ENCODE data around the gene TMEM167B.
"Not testable (repeated sequence)": the region's sequence is repeated elsewhere in the genome, so short reads cannot be mapped to it uniquely, and the experiment has no call there.

TMEM167B gene

DNA sequence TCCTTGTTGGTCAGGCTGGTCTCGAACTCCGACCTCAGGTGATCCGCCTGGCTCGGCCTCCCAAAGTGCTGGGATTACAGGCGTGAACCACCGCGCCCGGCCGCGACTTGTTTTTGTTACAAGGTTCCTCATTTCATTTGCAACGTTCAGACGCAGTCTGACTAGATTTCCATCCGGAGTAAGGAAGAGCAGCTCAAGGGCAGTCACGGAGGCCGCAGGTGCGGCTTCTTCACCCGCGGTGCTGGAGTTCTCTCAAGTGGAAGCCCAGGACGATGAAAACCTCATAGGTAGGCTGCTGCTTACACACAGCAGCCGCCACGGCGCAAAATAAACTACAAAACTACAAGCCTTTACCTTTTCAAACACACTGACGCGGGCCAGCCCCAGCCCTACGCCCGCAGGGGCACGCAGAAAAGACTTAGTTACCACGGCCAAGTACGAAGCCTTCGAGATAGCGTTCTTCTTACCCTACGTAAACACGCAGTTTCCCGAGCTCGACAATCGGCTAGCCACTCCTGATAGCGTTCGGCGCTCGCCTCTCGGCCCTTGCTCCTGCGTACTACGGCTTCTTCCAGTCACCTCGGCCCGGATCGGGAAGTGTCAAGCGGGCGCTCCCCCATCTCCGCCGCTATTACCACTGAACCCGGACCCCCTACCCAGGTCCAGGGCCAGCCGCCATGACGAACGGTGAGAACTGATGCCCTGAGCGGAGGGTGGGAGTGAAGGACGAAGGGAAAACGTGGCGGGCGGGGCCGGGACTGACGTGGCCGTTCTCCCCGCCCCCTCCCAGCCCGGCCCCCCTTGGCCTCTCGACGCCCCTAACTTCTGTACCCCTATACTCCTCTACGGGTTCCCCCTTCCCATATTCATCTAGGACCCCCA lies at the start of gene TMEM167B:
Gene TMEM167B (plus strand): TSS at position 569 of the 882 bp plus-strand sequence. CDS start 109 bp downstream, at position 678.
- DNase-seq (ENCODE audit: low read depth): peak; percentile 78

DNA sequence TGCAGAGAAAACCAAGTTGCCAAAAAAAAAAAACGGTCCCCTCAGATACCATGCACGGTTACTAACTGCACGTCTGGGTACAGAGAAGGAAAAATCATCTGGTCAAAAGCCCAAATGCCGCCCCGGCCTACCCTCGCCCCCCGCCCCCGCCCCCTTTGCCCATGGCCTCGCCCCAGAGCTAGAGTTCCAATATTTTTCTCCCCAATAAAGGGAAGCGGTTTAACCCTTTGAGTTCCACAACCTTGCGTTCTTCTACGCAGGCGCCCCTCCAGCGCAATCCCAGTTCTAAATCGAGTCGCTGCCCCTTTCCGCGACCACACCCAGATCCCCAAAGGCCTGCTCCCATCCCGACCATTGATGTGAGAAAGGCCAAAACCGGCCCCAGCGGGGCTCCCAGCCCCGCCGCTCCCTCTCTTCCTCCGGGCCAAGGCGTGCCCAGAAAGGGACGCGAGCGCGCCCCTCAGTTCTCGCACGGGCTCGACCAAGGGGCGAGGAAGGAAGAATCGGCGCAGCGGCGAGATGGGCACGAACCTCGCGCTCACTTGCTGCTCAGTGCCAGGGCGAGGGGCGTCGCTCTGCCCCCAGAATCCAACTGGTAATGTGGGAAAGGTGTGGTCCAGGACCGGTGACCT lies 49.5 kb upstream of the TMEM167B start:
- DNase-seq (ENCODE audit: low read depth): no peak

DNA sequence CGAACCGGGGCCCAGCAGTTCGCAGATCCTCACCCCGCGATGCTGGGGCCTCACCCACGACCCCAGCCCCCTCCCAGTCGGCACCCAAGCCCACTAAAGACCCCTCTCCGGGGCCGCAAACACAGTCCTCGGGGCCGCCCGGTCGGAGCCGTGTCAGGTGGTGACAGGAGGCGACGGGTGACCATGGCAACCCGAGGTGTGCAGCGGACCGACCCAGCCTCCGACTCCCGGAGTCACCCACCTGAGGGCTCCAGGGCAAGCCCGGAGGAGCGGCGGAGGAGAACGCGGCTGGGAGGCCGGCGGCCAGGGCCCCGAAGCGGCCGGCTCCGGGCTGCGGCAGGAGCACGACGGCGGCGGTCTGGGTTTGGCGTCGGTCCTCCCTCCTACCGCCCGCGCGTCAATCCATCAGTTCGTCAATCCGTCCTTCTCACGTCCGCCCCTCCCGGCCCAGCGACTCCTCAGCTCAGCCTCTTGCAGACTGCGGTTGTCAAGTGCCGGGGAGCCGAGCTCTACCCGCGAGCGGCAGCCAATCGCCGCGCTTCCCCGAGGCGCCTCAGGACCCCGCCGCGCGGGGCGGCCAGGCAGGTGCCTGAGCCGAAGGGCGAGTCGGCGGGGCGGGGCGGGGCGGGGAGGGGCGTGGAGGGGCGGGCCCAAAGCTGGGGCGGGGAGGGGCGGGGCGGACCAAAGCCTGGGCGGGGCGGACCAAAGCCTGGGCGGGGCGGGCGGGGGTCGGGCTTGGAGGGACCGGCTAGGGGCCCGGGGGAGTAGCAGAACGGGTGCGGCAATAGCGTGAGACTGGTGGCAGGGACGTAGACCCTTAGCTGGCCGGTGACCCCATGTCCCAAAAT lies 48.7 kb upstream of the TMEM167B start, which contains the start of gene WDR47:
Gene WDR47 (minus strand): TSS at position 482 of the 848 bp plus-strand sequence. CDS start 18,590 bp downstream, outside the sequence.
- peak; percentile 93 for DNase-seq (ENCODE audit: low read depth)

DNA sequence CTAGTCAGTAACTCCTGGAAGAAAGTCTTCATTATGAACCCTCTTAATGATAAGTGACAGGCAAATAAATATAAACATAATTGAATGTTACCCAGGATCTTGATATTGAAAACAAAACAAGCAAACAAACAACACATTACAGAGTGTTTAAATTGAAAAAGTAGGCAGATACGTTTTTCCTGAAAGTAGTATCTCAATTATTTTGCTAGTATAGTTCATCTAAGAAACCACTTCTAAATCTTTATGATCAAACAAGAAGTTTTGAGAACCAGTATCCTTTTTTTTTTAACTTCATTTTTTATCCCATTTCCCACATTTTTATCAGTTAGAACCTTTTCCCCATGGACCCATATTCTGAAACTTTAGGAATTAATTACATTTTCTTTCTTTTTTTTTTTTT lies 45.0 kb upstream of the TMEM167B start:
- DNase-seq (ENCODE audit: low read depth): no peak

DNA sequence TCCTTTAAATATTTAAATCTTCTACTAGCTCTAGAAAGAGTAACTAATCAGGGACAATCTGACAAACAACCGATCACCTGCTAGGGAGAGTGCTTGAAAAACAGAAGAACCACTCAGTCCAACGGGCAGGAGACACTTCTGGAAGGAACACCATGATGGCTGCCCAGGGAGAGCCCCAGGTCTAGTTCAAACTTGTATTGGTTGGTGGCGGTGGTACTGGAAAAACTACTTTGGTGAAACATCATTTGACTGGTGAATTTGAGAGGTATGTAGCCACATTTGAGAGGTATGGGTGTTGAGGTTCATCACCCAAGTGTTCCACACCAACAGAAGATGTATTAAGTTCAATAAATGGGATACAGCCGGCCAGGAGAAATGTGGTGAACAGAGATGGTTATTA lies 43.9 kb upstream of the TMEM167B start:
- DNase-seq (ENCODE audit: low read depth): no peak

DNA sequence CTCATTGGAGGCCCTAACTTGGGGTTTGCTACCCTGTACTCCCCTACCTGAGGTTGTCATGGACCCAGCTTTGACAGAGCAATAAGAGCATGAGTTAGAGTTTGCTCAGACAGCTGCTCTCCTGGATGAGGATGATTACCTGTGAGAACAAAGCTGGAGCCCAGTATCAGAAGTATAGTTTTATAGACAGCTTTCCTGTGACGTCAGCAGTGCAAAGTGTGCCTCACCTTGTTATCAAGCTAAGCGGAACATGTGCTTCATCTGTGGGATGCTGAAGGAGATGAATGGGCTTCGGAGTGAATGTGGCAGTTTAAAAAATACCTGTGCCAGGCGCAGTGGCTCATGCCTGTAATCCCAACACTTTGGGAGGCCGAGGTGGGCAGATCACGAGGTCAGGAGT lies 43.2 kb upstream of the TMEM167B start:
- DNase-seq (ENCODE audit: low read depth): no peak

DNA sequence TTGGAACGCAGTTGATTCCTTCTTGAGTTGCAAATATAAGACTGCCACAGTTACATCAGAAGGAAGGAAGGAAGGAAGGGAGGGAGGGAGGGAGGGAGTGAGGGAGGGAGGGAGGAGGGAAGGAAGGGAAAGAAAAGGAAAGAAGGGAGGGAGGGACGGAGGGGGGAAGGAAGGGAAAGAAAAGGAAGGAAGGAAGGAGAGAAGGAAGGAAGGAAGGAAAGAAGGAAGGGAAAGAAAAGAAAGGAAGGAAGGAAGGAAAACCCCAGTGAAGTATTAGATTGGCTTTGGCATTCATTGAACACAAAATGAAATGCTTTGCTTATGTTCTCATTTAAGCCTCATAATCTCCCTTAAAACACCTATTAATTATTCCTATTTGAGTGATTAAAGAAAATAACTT lies 42.2 kb upstream of the TMEM167B start:
- DNase-seq (ENCODE audit: low read depth): no peak

DNA sequence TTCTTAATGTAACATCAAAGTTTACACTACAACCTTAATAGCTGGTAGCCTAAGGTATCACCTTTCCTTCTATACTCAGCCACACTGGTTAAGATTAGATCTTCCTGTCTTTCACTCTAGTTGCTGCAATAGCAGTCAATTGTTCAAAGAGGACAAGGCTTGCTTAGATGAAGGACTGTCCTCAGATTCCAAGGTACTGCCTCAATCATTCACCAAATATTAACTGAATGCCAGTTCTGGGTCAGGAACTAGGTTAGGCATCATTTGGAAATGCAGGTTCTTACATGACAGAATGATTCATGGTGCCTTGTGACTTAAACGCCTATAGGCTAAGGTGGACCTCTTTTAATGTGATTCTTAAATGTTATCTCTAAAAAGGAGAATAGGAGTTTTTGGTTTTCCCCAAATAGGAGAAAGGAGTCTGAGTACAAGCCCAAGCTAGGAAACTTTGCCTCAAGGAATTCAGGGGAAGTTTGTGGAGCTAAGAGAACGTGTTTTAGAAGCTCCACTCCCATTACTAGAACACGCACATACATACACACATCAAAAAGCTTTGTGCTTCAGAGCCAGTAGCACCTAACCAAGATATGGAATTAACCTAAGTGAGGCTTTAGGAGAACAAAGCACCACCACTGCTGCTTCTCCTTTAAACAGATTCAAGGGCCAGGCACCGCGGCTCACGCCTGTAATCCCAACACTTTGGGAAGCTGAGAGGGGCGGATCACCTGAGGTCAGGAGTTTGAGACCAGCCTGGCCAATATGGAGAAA lies 40.2 kb upstream of the TMEM167B start:
- DNase-seq (ENCODE audit: low read depth): no peak

DNA sequence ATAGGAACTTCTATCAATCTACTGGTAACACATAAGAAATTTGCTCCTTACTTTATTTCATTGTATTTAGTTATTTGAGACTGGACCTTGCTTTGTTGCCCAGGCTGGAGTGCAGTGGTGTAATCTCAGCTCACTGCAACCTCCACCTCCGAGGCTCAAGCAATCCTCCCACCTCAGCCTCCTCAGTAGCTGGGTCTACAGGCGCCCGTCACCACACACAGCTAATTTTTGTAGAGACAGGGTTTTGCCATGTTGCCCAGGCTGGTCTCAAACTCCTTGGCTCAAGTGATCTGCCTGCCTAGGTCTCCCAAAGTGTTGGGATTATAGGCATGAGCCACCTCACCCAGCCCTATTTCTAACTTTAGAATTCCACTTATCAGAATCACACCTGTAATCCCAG lies 38.4 kb upstream of the TMEM167B start:
- not testable (repeated sequence) for DNase-seq (ENCODE audit: low read depth)

DNA sequence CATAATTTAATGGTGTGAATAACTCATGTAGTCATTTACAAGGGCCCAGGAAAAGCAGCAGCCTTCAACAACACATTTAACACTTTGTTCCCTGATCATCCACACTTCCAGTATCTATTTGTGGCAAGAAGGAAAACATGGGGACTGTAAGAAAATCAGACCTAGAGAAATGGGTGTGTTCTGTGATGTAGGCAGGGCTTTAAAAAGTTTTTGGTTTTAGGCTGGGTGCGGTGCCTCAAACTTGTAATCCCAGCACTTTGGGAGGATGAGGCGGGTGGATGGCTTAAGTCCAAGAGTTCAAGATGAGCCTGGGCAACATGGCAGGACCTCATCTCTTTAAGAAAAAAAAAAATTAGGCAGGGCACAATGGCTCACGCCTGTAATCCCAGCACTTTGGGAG lies 34.5 kb upstream of the TMEM167B start:
- DNase-seq (ENCODE audit: low read depth): no peak

DNA sequence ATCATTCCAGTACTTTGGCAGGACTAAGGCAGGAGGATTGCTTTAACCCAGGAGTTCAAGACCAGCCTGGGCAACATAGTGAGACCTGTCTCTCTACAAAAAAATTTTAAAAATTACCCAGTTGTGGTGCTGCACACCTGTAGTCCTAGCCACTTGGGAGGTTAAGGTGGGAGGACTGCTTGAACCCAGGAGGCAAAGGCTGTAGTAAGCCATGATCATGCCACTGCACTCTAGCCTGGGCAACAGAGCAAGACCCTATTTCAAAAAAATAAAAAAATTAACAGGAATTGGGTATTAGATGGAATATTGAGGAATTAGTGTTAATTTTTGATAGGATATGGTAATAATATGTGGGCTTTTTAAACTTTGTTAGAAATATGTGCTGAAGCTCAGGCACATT lies 31.5 kb upstream of the TMEM167B start:
- DNase-seq (ENCODE audit: low read depth): no peak

DNA sequence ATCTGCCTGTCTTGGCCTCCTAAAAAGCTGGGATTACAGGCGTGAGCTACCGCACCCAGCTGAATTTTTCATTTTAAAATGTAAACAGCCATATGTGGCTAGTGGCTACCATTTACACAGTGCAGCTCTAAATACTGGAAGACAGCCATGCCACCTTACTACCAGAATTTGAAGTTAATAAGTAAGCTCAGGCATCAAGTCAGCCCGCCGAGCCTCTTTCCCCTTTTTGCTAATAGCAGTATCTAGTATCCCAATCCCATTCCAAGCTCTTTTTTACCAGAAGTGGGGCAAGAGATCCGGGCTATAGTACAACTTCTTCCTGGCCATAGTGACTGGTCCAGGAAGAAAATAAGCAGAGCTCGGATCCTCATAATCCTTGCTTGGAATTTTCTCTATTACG lies 29.9 kb upstream of the TMEM167B start:
- DNase-seq (ENCODE audit: low read depth): no peak

DNA sequence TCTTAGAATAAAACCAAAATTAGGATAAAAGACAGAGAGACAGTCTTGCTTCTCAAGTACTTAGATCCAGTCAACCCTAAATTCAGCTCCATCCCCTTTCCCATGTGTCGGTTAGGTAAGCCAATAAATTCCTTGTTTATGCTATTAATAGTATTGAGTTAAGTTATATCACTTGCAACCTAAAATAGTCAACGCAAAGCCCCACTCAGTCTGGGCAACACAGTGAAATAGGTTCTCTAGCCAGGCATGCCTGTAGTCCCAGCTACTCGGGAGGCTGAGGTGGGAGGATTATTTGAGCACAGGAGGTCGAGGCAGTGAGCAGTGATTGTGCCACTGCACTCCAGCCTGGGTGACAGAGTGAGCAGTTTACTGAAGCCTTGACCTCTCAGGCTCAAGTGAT lies 29.4 kb upstream of the TMEM167B start:
- no peak for DNase-seq (ENCODE audit: low read depth)

DNA sequence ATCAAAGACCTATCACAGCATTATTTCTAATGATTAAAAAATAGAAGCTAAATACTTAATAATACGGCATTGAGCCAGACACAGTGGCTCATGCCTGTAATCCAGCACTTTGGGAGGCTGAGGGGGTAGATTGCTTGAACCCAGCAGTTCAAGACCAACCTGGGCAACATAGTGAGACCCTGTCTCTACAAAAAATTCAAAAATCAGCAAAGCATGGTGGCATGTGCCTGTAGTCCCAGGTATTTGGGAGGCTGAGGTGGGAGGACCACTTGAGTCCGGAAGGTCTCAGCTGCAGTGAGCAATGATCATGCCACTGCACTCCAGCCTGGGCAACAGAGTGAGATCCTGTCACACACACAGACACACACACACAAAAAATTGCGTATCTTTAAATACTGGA lies 25.4 kb upstream of the TMEM167B start:
- DNase-seq (ENCODE audit: low read depth): no peak

DNA sequence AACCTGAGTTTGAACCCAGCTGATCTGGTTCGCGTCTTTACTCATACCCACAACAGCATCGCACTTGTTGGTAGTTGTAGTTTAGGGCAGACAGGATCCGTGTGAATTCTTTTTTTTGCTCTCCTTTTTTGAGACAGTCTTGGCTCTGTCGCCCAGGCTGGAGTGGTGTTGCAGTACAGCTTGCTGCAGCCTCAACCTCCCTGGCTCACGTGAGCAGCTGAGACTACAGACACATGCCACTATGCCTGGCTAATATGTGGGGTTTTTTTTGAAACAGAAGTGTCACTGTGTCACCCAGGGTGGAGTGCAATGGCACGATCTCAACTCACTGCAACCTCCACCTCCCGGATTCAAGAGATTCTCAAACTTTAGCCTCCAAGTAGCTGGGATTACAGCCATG lies 22.7 kb upstream of the TMEM167B start:
- DNase-seq (ENCODE audit: low read depth): no peak

DNA sequence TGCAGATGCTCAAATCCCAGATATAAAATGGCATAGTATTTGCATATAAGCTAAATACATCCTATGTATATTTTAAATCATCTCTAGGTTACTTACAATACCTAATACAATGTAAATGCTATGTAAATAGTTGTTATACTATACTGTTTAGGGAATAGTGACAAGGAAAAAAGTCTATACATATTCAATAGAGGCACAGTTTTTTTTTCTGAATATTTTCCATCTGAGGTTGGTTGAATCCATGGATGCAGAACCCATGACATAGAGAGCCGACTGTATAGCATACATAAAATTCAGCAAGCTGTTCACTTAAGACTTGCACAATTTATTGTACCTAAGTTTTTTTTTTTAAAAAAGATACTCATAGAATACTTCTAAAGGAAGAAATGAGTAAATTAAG lies 21.3 kb upstream of the TMEM167B start:
- no peak for DNase-seq (ENCODE audit: low read depth)

DNA sequence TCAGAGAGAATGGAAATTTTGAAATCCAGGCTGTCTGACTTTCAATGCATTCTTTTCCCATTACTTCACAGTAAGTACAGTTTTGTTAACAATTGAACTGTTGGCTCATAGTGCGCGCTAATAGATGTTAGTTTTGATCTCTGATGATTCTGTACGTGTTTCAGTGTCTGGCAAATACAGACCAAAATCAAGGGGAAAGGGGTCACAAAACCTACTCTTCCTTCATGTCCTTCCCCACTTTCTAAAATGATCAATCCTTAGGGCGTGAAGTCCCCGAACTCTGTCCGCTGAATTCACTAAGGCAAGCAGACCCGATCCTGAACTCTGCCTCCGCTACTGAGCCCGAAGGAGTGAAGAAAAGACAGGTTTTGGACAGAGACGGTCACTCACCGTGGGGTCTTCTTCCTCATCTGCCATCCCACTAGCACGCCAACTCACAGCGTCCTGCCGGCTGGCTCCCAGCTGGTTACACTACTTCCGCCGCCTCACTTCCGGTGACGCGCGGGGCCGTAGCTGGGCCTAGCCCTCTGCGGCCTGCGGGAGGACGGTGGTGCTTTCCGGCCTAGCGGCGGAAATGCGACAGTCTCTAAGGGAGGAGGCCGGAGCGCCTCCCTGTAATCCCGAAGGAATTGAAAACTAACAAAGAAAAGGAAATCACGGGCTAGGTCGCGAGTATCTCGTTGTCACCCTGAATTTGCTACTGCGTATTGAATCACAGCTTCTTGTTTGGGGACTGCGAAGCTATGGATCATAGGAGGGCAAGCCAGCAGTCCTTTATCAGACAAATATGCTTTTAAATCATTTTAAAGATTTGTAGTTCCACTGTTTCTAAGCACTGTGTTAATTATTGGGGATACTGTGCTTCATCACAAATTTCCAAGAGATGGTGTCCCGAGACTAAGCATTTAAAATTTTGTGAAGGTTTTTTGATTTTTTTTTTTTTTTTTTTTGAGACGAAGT lies 14.8 kb upstream of the TMEM167B start, which contains the start of gene TAF13:
Gene TAF13 (minus strand): TSS at position 473 of the 960 bp plus-strand sequence. CDS start 56 bp downstream, at position 417.
- peak; percentile 78 for DNase-seq (ENCODE audit: low read depth)

DNA sequence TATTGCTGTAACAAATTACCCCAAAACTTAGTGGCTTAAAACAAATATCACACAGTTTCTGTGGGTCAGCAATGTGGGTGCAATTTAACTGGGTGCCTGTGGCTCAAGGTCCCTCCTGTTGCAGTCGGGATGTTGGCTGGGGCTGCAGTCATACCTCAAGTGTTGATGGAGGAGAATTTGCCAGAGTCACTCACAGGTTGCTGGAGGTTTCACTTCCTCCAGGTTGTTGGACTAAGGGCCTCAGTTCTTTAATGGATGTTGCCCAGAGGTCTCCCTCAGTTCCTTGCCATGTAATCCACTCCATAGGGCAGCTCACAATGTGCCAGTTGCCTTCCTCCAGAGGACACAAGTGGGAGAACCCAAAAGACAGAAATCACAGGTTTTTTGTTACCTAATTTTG lies 12.2 kb upstream of the TMEM167B start:
- no peak for DNase-seq (ENCODE audit: low read depth)

DNA sequence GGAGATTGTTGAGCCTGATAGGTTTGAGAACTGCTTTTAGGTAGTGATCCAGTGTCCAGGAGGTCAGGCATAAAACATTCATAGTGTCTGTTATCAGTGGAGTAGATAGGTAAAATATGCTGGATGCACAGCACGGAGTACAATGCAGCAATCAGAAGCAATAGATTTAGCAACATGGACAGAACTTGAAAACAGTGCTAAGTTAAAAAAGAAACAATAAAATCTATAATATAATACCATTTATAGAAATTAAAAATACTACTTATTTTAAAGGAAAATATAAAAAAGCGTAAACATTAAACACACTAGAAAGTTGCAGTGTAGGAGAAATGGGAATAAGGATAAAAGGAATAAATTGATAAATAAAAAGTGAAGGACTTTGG lies 11.3 kb upstream of the TMEM167B start:
- DNase-seq (ENCODE audit: low read depth): no peak

DNA sequence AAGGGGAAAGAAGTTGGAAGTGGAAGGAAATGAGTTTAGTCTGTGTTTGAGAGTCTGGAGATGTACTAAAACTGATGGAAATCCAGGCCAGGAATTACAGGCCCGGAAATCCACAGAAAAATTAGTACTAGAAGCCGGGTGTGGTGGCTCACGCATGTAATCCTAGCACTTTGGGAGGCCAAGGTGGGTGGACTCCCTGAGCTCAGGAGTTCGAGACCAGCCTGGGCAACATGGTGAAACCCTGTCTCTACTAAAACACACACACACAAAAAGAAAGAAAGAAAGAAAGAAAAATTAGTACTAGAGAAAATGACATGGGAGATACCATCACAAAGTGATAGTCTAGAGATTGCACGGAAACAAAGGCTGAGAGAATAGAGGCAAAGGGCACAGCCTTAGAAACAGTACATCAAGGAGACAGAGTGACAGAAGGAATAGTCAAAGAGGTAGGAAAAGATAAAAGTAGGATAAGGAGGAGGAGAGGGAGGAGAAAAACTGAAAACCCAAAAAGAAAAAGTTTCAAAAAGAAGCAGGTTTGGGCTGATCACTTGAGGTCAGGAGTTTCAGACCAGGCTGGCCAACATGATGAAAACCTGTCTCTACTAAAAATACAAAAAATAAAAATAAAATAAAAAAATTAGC lies 10.0 kb upstream of the TMEM167B start:
- DNase-seq (ENCODE audit: low read depth): no peak

Data from stimulated activated CD8-positive, alpha-beta memory T cell treated with anti-CD3 and anti-CD28 coated beads, Interleukin-12 subunit alpha, Interleukin-12 subunit beta, amount 100 ng/mL, for 1 hour (primary cell).